Kidney glomerular epithelial cell (primary cell): Measurements from ENCODE around the gene PRRC2C.

Experiments
- DNase-seq: peaks from one replicate; lab custom pipeline; 2025; lab: John Stamatoyannopoulos, UW

The PRRC2C gene

DNA sequence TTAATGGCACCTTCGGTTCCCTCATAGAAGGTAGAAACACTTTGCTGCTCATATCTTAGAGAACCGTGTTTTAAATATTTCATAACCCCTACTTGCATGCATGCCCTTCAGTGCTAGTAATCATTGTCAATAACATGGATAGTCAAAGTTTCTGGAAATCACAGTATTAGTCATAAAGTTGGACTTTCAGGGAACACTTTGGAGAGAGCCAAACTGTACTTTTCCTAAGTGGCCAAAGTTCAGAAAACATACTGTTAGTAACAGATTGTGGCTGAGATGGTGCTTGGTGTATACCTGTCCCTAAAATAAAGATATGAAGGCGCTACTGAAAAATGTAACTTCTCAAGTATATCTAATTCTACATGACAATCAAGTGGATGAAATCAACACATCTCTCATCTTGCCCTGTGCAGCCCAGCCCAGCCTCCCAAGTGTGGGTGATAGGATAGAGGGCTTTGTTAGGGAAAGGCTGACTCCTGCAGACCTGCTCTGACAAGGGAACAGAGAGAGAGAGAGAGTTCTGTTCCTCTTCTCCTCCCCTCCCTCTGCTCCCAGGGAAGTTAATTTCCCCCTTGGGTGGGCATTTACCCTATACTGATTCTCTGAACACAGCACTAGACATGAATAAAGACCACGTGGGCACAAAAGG, 152.7 kb downstream of the PRRC2C start:
- no peak for DNase-seq

DNA sequence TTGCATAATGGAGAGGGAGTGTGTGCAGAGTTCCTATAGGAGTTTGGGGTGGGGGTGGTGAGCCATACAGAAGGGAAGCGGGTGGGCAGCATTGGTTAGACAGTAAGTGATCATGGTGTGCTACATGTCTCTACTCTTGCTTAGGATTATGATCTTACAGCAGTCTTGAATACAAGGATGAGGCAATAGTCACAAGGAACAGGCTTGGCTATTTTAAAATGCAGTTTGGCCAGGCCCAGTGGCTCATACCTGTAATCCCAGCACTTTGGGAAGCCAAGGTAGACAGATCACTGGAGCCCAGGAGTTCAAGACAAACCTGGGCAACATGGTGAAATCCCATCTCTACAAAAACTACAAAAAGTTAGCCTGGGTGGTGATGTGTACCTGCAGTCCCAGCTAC, 154.9 kb downstream of the PRRC2C start:
- no peak for DNase-seq

DNA sequence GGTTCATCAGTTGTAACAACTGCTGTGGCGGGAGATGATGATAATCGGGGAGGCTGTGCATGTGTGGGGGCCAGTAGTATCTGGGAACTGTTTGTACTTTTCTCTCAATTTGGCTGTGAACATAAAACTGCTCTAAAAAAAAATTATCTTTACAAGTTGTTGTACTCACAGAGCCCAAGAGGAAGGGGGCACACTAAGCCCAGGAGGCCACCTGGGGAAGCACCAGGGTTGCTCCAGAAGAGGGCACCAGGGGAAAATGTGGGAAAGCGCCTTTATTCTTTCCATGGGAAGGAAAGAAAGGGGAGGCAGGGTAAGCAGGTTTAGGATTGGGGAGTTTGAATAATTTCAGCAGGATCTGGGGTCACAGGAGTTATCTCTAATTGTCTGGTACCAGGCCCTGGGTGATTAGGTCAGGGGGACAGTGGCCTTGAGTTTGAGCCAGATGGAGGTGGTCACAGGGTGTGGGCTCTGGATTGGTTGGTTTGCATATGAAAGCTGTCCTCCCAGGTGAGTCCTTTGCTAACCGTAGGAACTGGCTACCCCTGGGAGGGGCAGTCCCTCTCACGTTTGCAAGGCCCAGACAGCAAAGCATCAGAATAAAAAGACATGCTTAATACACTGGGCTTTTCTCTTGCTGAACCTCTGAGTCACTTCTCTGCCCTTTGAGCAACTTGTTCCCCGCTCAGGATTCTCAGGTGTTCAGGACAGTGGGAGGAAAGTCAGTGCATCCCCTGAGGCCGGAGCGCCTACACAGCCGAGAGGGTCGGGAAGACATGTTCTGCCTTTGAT, 155.9 kb downstream of the PRRC2C start:
- DNase-seq = no peak

DNA sequence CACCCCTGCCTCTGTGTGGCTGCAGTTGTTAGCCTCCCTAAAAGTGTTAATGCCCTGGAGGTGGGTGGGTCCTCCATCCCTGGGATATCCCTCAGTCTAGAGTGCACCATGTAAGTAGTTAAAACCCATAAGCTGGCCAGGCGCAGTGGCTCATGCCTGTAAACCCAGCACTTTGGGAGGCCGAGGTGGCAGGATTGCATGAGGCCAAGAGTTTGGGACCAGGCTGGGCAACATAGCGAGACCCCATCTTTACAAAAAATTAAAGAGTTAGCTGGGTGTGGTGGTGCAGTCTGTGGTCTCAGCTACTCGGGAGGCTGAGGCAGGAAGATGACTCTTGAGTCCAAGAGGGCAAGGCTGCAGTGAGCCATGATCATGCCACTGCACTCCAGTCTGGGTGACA, 156.9 kb downstream of the PRRC2C start:
- DNase-seq = no peak
